Heart left ventricle (tissue), 16 donors: ENCODE results near the gene SRSF12. TPM values are rescaled to one million over a fixed set of nuclear protein-coding genes. Genes with fewer than 3 reads are reported as not detected.

Experiments used
- ATAC-seq, 4 donors: fragments of 200-7000 bp; cut with Tn5 transposase; one replicate each; pipeline ENCODE4 v1.9.1; 2020 to 2022; ENCODE audit warnings: moderate library complexity in 4 of 4, mild to moderate bottlenecking in 3 of 4, moderate number of reproducible peaks in 1 of 4
- DNase-seq, 5 donors: peaks; one replicate each; pipeline ENCODE4 v3.0.0-alpha.2; 2020
- H3K27ac ChIP-seq, 12 donors: fragments of 200-600 bp; sonication (generic) in 4 of 12; one replicate each; pipeline versions ENCODE4 v1.5.0 to v1.8.0; 2016 to 2022; ENCODE audit warnings: mild to moderate bottlenecking in 2 of 12
- H3K27me3 ChIP-seq, 9 donors: fragments of 200-600 bp; sonication (generic) in 2 of 9; one replicate each; pipeline versions ENCODE4 v1.5.1 to v1.8.0; 2016 to 2022; ENCODE audit warnings: mild to moderate bottlenecking in 3 of 9
- H3K36me3 ChIP-seq, 9 donors: fragments of 200-600 bp; sonication (generic) in 2 of 9; one replicate each; pipeline versions ENCODE4 v1.5.0 to v1.8.0; 2018 to 2022; ENCODE audit warnings: mild to moderate bottlenecking in 2 of 9
- H3K4me1 ChIP-seq, 12 donors: fragments of 200-600 bp; sonication (generic) in 4 of 12; one replicate each; pipeline versions ENCODE4 v1.5.0 to v1.8.0; 2016 to 2022; ENCODE audit warnings: mild to moderate bottlenecking in 3 of 12
- H3K4me3 ChIP-seq, 12 donors: fragments of 200-600 bp; sonication (generic) in 4 of 12; one replicate each; pipeline versions ENCODE4 v1.5.0 to v1.8.0; 2017 to 2022; ENCODE audit warnings: mild to moderate bottlenecking in 9 of 12, moderate library complexity in 4 of 12
- H3K9me3 ChIP-seq, 12 donors: fragments of 200-600 bp; sonication (generic) in 4 of 12; one replicate each; pipeline versions ENCODE4 v1.5.0 to v1.8.0; 2016 to 2022; ENCODE audit warnings: mild to moderate bottlenecking in 1 of 12
- POLR2A ChIP-seq, 2 donors: fragments of 450-650 bp; IDR thresholded peaks; one replicate each; pipeline ENCODE4 v1.6.1; 2017; ENCODE audit warnings: antibody characterized with exemption in 2 of 2, mild to moderate bottlenecking in 2 of 2, moderate library complexity in 2 of 2
- WGBS, 4 donors: extraction: QIAGEN DNeasy Blood & Tissue Kit in 2 of 4; methylation state at CpG; one replicate each; pipeline versions ENCODE4 v1.1.5 to v1.1.7; 2013 to 2018; 5-methylcytosine and 5-hydroxymethylcytosine counted together
- intact Hi-C, 10 donors: fragments of 100-400 bp; cut with DNase I; formaldehyde crosslinking; loops; one replicate each; pipeline versions ENCODE4 v1.11.1 to v1.14.2; 2022
- polyA plus RNA-seq, 2 donors: library from polyadenylated mRNA; stranded (reverse); fragments of 200-250 nt; gene quantifications; one replicate each; pipeline ENCODE4 v1.2.3, GENCODE V29; 2013
- total RNA-seq, 9 donors: library from RNA; depleted of rRNA in 2 of 9; stranded (reverse); fragments of >200 nt in 2 of 9; fragmentation: NEBNext Ultra II Directional in 3 of 9; extraction: Animal tissue kit (Norgen Biotek cat#: 25700) in 3 of 9; gene quantifications; one replicate each; pipeline versions ENCODE4 v1.1.0 to v1.2.4, GENCODE V29; 2016 to 2023
- TF ChIP-seq, protein P1 (sequence below), 12 donors: fragments of 200-600 bp; sonication (generic) in 4 of 12; IDR thresholded peaks; one replicate each; pipeline versions ENCODE4 v1.5.0 to v1.8.0; 2018 to 2022; ENCODE audit warnings: antibody characterized with exemption in 12 of 12, mild to moderate bottlenecking in 5 of 12
- donor health status: ischemic (EF 13 %, LVEDD 7.1; RV severe dilation, severe dysfunction).
- donor health status: healthy with polysubstance abuse.
- donor health status: DM: no; HTN: yes; CAD: no.
- donor health status: DM: no; HTN: no; CAD: no.
- donor health status: ischemic (EF 25% LVEDD 6.9; RV normal size, moderate dysfunction).
- donor health status: ischemic (EF 25% LVEDD 5.7; RV mildly dilated, moderate dysfunction).
- donor health status: healthy.
- donor health status: DM: yes; HTN: yes; CAD: no.
- donor health status: ischemic (EF 35%, LVEDD 5.7; RV mildly dilated, moderate dysfunction).
- donor health status: nonischemic (EF 11% LVEDD 7.7; RV severe dilation, severe dysfunction).
- donor health status: DM: yes; HTN: yes; CAD: no.
- donor health status: PGD.
- donor health status: ischemic (EF 29% LVEDD 5.4; RV normal size, mild dysfunction).
- donor health status: nonischemic (EF 23%, LVEDD 6.1; RV moderate dilation, normal function).

The SRSF12 gene
- total and polyA plus RNA-seq, 11 donors = 0.14 to 0.48 (median 0.22) TPM; not detected in 5

DNA sequence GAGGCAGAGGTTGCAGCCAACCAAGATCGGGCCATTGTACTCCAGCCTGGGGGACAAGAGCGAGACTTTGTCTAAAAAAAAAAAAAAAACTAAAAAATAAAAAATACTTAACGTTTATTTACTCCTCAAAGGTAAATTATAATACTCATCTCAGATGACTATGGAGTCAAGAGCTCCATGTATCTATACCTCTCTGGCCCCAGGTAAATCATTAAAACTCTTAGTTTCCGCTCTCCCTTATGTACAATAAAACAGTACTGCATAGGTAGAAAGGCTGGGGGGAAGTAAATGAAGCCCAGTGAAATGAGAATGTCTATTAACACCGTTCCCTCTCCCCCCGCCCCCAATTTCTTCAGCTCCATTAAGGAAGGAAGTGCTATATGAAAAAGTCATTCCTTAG, 1.2 kb downstream of the SRSF12 start:
- intact Hi-C loops = loop anchor here in 4 of 10 donors (5.0 to 10.0 kb wide), 3 partner anchors 126 to 134 kb away; no protein-coding TSS in a partner anchor
- H3K27ac ChIP-seq = no peak overlapping the region

DNA sequence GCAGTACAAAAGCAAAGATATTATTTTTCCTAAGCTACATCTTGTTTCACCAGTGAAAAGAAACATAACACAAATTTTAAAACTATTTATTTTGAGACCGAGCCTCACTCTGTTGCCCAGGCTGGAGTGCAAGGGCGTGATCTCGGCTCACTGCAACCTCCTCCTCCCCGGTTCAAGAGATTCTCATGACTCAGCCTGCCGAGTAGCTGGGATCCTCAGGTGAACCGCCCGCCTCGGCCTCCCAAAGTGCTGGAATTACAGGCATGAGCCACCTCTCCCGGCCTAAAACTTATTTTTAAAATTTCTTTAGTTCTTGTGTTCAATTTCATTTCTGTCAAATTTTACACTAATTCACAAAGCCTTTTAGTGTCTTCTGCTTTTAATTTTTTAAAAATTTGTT, 5.9 kb downstream of the SRSF12 start:
- WGBS, 4 donors = 93 to 97% (median 94%) methylated on average over 9 of the region's 9 CpGs
- Histone ChIP-seq H3K4me3 (no peak overlapping the region), H3K9me3 (no peaks in the 10 kb centered on the region), H3K4me1 (peaks cover 0 to 7% (median 2%) of the 10 kb centered on the region in 12 donors), H3K27me3 (no peaks in the 10 kb centered on the region), H3K27ac (no peak overlapping the region), H3K36me3 (peaks cover 0 to 1% (median 0%) of the 10 kb centered on the region in 9 donors)
- no peak for ATAC-seq
- intact Hi-C loops = loop anchor here in 3 of 10 donors (10.0 kb wide), 1 partner anchor 127 kb away; no protein-coding TSS in a partner anchor
- DNase-seq = no peak
- no peak for TF ChIP-seq POLR2A (IDR thresholded peaks at IDR 0.05)
- TF ChIP-seq, protein P1, sequence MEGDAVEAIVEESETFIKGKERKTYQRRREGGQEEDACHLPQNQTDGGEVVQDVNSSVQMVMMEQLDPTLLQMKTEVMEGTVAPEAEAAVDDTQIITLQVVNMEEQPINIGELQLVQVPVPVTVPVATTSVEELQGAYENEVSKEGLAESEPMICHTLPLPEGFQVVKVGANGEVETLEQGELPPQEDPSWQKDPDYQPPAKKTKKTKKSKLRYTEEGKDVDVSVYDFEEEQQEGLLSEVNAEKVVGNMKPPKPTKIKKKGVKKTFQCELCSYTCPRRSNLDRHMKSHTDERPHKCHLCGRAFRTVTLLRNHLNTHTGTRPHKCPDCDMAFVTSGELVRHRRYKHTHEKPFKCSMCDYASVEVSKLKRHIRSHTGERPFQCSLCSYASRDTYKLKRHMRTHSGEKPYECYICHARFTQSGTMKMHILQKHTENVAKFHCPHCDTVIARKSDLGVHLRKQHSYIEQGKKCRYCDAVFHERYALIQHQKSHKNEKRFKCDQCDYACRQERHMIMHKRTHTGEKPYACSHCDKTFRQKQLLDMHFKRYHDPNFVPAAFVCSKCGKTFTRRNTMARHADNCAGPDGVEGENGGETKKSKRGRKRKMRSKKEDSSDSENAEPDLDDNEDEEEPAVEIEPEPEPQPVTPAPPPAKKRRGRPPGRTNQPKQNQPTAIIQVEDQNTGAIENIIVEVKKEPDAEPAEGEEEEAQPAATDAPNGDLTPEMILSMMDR (IDR thresholded peaks at IDR 0.05) = no peak

More for the DNA sequence above, 1.2 kb downstream of the SRSF12 start:
- Histone ChIP-seq H3K9me3 (no peaks in the 10 kb centered on the region), H3K36me3 (no peaks in the 10 kb centered on the region), H3K27me3 (no peaks in the 10 kb centered on the region), H3K4me3 (peak overlapping the region in 7 of 12 donors; percentile 64 to 89 (median 73)), H3K4me1 (peaks cover 0 to 14% (median 6%) of the 10 kb centered on the region in 12 donors)
- DNase-seq (no peak), ATAC-seq (no peak)
- WGBS, 4 donors = 73 to 75% (median 75%) methylated on average over 6 of the region's 6 CpGs
- TF ChIP-seq POLR2A (IDR thresholded peaks at IDR 0.05) = no peak
- TF ChIP-seq, protein P1 (IDR thresholded peaks at IDR 0.05) = no peak

DNA sequence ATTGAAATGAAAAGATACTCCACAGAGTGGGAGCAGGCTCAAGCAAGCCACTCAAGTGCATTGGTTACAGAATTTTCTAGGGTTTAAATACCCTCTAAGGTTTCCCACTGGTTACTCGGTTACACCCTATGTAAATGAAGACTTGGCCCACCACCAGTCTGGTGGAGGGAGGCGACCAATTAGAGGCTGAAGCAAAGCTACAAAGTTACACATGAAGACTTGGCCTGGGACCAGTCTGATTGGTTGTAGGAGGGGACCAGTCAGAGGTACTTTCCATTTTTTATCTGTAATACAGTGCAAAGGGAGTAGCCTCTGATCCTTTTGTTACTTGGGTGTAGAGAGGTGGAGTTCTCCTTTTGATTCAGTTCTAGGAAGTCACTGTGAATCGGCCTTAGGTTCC, 7.6 kb downstream of the SRSF12 start:
- intact Hi-C loops = loop anchor here in 3 of 10 donors (10.0 kb wide), 1 partner anchor 125 kb away; no protein-coding TSS in a partner anchor
- ATAC-seq = no peak
- Histone ChIP-seq H3K9me3 (no peaks in the 10 kb centered on the region), H3K4me1 (no peaks in the 10 kb centered on the region), H3K36me3 (peaks cover 0 to 6% (median 0%) of the 10 kb centered on the region in 9 donors), H3K27ac (no peak overlapping the region), H3K4me3 (no peak overlapping the region), H3K27me3 (no peaks in the 10 kb centered on the region)
- 77 to 90% (median 88%) methylated on average over 3 of the region's 3 CpGs for WGBS, 4 donors
- TF ChIP-seq POLR2A (IDR thresholded peaks at IDR 0.05) = no peak
- TF ChIP-seq, protein P1 (IDR thresholded peaks at IDR 0.05) = no peak
- no peak for DNase-seq

DNA sequence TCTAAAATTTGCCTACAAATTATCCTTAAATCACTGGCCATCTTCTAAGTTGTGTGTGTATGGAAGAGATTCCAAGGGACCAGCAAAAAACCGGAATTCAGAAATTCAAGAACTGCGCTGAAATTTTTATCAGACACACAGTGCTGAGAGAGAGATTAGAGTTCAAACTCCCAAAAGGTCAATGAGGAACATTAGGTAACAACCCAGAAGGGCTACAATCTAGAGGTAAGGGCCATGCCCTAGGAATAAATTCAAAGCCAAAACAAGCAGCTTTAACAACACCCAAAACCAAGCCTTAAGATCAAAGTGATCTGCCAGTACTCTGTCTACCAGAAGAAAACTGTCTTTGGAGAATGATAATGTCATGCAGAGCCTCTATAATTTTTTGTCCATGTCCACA, 17.8 kb downstream of the SRSF12 start:
- H3K4me3 ChIP-seq = no peak overlapping the region
- TF ChIP-seq, protein P1 (IDR thresholded peaks at IDR 0.05) = no peak
- no peaks in the 10 kb centered on the region for H3K27me3 ChIP-seq
- ATAC-seq = no peak
- no peaks in the 10 kb centered on the region for H3K4me1 ChIP-seq
- intact Hi-C loops = no loop called here
- no peaks in the 10 kb centered on the region for H3K9me3 ChIP-seq
- H3K27ac ChIP-seq = no peak overlapping the region
- peaks cover 0 to 2% (median 0%) of the 10 kb centered on the region in 9 donors for H3K36me3 ChIP-seq
- WGBS, 4 donors = 81 to 95% (median 90%) methylated on average over 2 of the region's 2 CpGs
- DNase-seq = no peak
